ENCODE results near the gene DDX21.

DDX21 gene

DNA sequence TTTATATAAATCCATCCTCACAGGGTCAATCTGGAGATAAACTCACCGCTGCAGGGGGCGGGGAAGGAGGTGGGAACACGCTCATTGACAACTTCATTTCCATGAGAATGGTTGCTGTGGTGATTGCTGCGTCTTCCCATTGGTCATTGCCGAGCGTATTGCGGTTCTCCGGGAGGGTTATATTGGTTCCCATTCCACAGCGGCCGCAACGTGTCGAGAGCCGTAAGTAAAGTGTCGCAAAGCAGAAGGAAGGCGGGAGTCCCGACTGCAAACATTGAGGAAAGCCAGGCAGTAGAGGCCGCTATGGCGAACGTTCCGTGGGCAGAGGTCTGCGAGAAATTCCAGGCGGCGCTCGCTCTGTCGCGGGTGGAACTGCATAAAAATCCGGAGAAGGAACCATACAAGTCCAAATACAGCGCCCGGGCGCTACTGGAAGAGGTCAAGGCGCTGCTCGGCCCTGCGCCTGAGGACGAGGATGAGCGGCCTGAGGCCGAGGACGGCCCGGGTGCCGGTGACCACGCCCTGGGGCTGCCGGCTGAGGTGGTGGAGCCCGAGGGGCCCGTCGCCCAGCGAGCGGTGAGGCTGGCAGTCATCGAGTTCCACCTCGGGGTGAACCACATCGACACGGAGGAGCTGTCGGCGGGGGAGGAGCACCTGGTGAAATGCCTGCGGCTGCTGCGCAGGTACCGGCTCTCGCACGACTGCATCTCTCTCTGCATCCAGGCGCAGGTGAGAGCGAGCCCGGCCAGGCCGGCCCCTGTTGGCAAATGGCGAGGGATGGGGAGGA is 32.8 kb downstream of the DDX21 start, which contains the start of gene KIFBP:
Gene KIFBP (plus strand): TSS at position 274 of the 787 bp plus-strand sequence. CDS start 30 bp downstream, at position 304.
- TF ChIP-seq, protein P1, sequence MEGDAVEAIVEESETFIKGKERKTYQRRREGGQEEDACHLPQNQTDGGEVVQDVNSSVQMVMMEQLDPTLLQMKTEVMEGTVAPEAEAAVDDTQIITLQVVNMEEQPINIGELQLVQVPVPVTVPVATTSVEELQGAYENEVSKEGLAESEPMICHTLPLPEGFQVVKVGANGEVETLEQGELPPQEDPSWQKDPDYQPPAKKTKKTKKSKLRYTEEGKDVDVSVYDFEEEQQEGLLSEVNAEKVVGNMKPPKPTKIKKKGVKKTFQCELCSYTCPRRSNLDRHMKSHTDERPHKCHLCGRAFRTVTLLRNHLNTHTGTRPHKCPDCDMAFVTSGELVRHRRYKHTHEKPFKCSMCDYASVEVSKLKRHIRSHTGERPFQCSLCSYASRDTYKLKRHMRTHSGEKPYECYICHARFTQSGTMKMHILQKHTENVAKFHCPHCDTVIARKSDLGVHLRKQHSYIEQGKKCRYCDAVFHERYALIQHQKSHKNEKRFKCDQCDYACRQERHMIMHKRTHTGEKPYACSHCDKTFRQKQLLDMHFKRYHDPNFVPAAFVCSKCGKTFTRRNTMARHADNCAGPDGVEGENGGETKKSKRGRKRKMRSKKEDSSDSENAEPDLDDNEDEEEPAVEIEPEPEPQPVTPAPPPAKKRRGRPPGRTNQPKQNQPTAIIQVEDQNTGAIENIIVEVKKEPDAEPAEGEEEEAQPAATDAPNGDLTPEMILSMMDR (conservative IDR thresholded peaks at IDR 0.05; ENCODE audit: control insufficient read depth, insufficient read depth, low read depth, low read length), result peak; percentile 47
- DNase-seq (ENCODE audit: low read depth), result peak; percentile 98
- peak within 1 kb of the TSS; percentile 95 for H3K4me3 ChIP-seq (ENCODE audit: control insufficient read depth, low read depth, low read length)

DNA sequence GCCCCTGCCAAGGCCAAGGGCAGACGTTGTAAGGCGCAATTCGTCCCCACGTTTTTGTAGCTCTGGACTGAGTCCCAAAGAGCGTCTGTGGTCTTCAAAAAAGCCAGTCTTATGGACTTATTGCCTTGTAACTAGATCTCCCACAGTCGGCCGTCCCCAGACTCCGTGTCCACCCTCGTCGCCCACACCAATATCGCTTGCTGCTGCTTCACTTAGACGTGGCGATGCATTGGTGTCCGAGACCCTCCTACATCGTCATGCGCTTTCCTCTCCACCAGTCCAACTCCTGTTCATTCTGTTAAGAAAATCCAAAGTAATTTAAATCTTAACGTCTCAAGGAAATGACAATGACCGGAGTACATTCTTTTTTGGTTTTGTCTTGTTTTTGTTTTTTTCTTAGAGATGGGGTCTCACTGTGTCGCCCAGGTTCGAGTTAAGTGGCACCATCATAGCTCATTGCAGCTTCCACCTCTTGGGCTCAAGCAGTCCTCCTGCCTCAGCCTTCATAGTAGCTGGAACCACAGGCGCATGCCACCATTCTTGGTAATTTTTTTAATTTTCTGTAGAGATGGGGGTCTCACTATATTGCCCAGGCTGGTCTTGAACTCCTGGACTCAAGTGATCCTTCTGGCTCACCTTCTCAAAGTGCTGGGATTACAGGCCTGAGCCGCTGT is 33.5 kb downstream of the DDX21 start:
- DNase-seq (ENCODE audit: low read depth), result peak; percentile 22
- H3K4me3 ChIP-seq (ENCODE audit: control insufficient read depth, low read depth, low read length), result peak overlapping the region; percentile 95
- TF ChIP-seq, protein P1 (conservative IDR thresholded peaks at IDR 0.05; ENCODE audit: control insufficient read depth, insufficient read depth, low read depth, low read length), result no peak

DNA sequence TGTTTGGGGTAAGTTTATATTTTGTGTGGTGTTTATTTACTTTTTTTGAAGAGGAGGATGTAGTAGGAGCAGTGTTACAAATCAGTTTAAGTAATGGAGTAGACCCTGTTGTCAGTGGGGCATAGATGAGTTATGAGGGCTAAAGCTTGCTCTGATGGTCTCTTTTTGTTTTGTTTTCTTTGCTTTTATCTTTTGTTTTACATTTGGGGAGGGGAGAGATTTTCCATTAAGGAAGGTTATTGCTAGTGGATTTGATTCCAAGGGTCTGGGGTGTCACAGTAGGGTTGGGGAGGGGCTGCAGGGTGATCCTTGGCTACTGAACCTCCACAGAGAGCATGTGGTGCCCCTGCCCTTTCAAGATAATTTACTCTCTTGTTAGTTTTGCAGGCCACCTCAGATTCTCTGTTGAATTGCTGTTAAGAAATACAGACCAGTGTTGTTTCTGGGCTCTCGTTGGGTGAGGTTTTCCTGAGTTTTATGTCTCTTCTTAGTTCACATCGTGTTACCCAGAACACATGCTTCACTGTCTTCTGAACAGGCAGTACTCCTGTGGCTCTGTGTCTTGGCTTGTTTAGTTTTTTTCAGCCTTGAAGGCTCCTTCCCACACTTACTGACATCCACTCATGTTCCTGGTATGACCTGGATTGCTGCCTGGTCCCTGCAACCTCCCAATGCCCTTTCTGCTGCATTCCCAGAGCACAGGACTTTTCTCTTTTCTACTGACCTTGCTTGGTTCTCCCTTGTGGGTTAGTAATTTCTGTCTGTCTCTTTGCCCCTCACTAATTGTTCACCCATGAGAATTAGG is 36.9 kb downstream of the DDX21 start:
- H3K4me3 ChIP-seq (ENCODE audit: control insufficient read depth, low read depth, low read length), result no peak overlapping the region
- peak; percentile 96 for DNase-seq (ENCODE audit: low read depth)
- TF ChIP-seq, protein P1 (conservative IDR thresholded peaks at IDR 0.05; ENCODE audit: control insufficient read depth, insufficient read depth, low read depth, low read length), result no peak

DNA sequence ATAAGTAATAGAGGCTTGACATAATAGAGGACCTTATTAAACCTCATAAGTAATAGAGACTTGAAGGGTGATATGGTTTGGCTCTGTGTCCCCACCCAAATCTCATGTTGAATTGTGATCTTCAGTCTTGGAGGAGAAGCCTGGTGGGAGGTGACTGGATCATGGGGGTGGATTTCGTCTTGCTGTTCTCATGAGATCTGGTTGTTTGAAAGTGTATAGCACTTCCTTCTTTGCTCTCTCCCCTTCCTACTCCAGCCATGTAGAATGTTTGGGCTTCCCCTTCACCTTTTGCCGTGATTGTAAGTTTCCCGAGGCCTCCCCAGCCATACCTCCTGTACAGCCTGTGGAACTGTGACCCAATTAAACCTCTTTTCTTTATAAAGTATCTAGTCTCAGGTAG is 41.2 kb downstream of the DDX21 start:
- TF ChIP-seq, protein P1 (conservative IDR thresholded peaks at IDR 0.05; ENCODE audit: control insufficient read depth, insufficient read depth, low read depth, low read length), result no peak
- no peak overlapping the region for H3K4me3 ChIP-seq (ENCODE audit: control insufficient read depth, low read depth, low read length)
- DNase-seq (ENCODE audit: low read depth), result no peak

DNA sequence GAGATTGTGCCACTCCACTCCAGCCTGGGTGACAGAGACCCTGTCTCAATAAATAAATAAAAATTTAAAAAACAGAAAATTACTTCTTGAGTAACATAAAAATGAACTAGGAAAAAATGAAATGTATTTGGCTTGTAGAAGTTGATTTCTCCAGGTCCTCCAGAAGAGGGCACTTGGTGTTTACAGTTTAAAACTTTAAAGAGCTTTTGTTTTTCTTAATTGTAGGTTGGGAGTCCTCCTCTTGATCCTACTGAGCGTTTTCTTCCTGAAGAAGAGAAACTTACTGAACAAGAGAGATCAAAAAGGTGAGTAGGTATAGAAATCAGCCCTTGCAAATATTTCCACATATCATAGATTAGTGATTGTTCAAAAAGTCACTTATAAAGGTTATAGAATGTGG is 48.9 kb downstream of the DDX21 start:
- H3K4me3 ChIP-seq (ENCODE audit: control insufficient read depth, low read depth, low read length), result no peak overlapping the region
- TF ChIP-seq, protein P1 (conservative IDR thresholded peaks at IDR 0.05; ENCODE audit: control insufficient read depth, insufficient read depth, low read depth, low read length), result peak; percentile 61
- peak; percentile 72 for DNase-seq (ENCODE audit: low read depth)

DNA sequence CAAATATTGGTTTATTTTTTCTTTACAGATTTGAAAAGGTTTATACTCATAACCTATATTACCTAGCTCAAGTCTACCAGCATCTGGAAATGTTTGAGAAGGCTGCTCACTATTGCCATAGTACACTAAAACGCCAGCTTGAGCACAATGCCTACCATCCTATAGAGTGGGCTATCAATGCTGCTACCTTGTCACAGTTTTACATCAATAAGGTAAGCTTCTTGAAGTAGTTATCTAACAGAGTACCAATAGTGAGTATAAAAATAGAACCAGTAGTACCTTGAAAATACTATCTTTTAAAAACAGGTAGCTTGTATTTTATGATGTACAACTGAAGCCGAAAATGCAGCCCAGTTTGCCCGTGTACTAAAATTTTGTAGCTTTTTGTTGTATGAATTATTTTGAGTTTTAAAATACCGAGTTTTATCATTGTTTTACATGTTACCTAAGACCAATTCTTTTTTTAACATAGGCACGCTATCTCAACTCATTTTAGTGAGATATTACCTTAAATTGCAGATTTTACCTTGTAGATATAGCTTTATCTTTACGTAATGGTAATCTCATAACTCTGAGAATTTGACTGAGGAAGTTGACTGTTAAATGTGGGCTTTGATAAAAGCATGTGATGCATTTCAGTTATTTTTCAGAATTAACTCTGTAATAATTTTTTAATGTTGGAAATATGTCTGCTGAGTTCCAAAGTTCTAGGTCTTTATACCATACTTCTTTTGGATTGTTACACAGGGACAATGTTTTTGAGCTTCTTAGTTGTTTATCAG is 49.9 kb downstream of the DDX21 start:
- no peak for DNase-seq (ENCODE audit: low read depth)
- H3K4me3 ChIP-seq (ENCODE audit: control insufficient read depth, low read depth, low read length), result no peak overlapping the region

More for the DNA sequence above, 49.9 kb downstream of the DDX21 start:
- TF ChIP-seq, protein P1 (conservative IDR thresholded peaks at IDR 0.05; ENCODE audit: control insufficient read depth, insufficient read depth, low read depth, low read length), result no peak
